Ovary (tissue), 3 donors: ENCODE results near the gene PRAME.

Experiments used
- EP300 ChIP-seq: sonication (generic); formaldehyde crosslinking; IDR thresholded peaks from one replicate; pipeline ENCODE4 v1.6.1; 2017; ENCODE audit warnings: antibody characterized with exemption
- POLR2A ChIP-seq: fragments of 450-650 bp; IDR thresholded peaks from one replicate; pipeline ENCODE4 v1.6.1; 2017; ENCODE audit warnings: antibody characterized with exemption, mild to moderate bottlenecking, moderate library complexity
- TF ChIP-seq, protein P1 (sequence below), 3 donors: fragments of 450-650 bp in 2 of 3; fragments of 200-600 bp in 1 of 3; IDR thresholded peaks; one replicate each; pipeline versions ENCODE4 v1.5.1 to v1.8.0; 2016 to 2022; ENCODE audit warnings: antibody characterized with exemption in 3 of 3, mild to moderate bottlenecking in 1 of 3
- donor health status: DM: no; HTN: no; CAD: no.

- TF ChIP-seq, protein P1, sequence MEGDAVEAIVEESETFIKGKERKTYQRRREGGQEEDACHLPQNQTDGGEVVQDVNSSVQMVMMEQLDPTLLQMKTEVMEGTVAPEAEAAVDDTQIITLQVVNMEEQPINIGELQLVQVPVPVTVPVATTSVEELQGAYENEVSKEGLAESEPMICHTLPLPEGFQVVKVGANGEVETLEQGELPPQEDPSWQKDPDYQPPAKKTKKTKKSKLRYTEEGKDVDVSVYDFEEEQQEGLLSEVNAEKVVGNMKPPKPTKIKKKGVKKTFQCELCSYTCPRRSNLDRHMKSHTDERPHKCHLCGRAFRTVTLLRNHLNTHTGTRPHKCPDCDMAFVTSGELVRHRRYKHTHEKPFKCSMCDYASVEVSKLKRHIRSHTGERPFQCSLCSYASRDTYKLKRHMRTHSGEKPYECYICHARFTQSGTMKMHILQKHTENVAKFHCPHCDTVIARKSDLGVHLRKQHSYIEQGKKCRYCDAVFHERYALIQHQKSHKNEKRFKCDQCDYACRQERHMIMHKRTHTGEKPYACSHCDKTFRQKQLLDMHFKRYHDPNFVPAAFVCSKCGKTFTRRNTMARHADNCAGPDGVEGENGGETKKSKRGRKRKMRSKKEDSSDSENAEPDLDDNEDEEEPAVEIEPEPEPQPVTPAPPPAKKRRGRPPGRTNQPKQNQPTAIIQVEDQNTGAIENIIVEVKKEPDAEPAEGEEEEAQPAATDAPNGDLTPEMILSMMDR (IDR thresholded peaks at IDR 0.05) = no peak
- TF ChIP-seq POLR2A = no peak
- no peak for TF ChIP-seq EP300
These were observed 1.8 kb downstream of the PRAME start for GRCh38 chr22:22556995-22557925.
